ENCODE results near the gene SMCR8.
A peak's percentile ranks its signal among the peaks of the same experiment; 100 is the strongest.

GRCh38 chr17:18314731-18315561 is at the start of gene SMCR8, which contains the start of gene TOP3A:
- TF ChIP-seq MEF2A (IDR thresholded peaks at IDR 0.05; ENCODE audit: borderline replicate concordance, low read depth) (no peak), SMC3 (IDR thresholded peaks at IDR 0.05; ENCODE audit: low read depth, low read length) (no peak), CTCF (IDR thresholded peaks at IDR 0.05) (no peak), YY1 (IDR thresholded peaks at IDR 0.05; ENCODE audit: low read depth) (peak; percentile 98), PBX3 (IDR thresholded peaks at IDR 0.05) (no peak), FOXM1 (IDR thresholded peaks at IDR 0.05; ENCODE audit: low read depth) (no peak), MAX (IDR thresholded peaks at IDR 0.05; ENCODE audit: low read depth) (peak; percentile 90), TCF12 (IDR thresholded peaks at IDR 0.05) (no peak; the same call in 1 of the 2 replicates), EZH2phosphoT487 (IDR thresholded peaks at IDR 0.05; ENCODE audit: borderline replicate concordance, low read depth) (no peak), POLR2AphosphoS5 (IDR thresholded peaks at IDR 0.05; ENCODE audit: low read depth, low read length) (peak; percentile 16), TEAD4 (IDR thresholded peaks at IDR 0.05; ENCODE audit: borderline replicate concordance, insufficient read depth) (no peak), IRF3 (IDR thresholded peaks at IDR 0.05; ENCODE audit: low read depth, low read length) (no peak), MXI1 (IDR thresholded peaks at IDR 0.05; ENCODE audit: low read depth, low read length) (peak; percentile 84)

Measured in SK-N-SH (cell line).